ENCODE results near the gene WWP2.
"Not testable (repeated sequence)": the region's sequence is repeated elsewhere in the genome, so short reads cannot be mapped to it uniquely, and the experiment has no call there.

The WWP2 gene

GRCh38 chr16:69951017-69951671 is 189.0 kb downstream of the WWP2 start, which contains the start of gene CLEC18A:
TSS of gene CLEC18A (plus strand) at chr16:69951334. CDS start at chr16:69951367, 33 bp downstream.
- not testable (repeated sequence) for DNase-seq

- not testable (repeated sequence) for DNase-seq
These were observed 189.5 kb downstream of the WWP2 start for GRCh38 chr16:69951672-69952031.

- DNase-seq = not testable (repeated sequence)
These were observed 190.0 kb downstream of the WWP2 start for GRCh38 chr16:69952116-69952515.

- DNase-seq = not testable (repeated sequence)
These were observed 190.6 kb downstream of the WWP2 start for GRCh38 chr16:69952572-69953355.

- DNase-seq = not testable (repeated sequence)
These were observed 192.1 kb downstream of the WWP2 start for GRCh38 chr16:69954241-69954640.

GRCh38 chr16:69963312-69963711 is 201.2 kb downstream of the WWP2 start:
- not testable (repeated sequence) for DNase-seq

GRCh38 chr16:69964960-69965660 is 203.0 kb downstream of the WWP2 start:
- DNase-seq = not testable (repeated sequence)

- not testable (repeated sequence) for DNase-seq
These were observed 203.5 kb downstream of the WWP2 start for GRCh38 chr16:69965661-69966054.

GRCh38 chr16:69967688-69968087 is 205.6 kb downstream of the WWP2 start:
- not testable (repeated sequence) for DNase-seq

- not testable (repeated sequence) for DNase-seq
These were observed 206.0 kb downstream of the WWP2 start for GRCh38 chr16:69968125-69968524.

- DNase-seq = not testable (repeated sequence)
These were observed 207.5 kb downstream of the WWP2 start for GRCh38 chr16:69969657-69970056.

- DNase-seq = not testable (repeated sequence)
These were observed 210.0 kb downstream of the WWP2 start for GRCh38 chr16:69972120-69972519.

- not testable (repeated sequence) for DNase-seq
These were observed 210.8 kb downstream of the WWP2 start for GRCh38 chr16:69972935-69973334.

GRCh38 chr16:69985196-69985595 is 223.1 kb downstream of the WWP2 start:
- not testable (repeated sequence) for DNase-seq

Data from NCI-H2227 treated with DMSO at 0.1 percent for 48 hours (cell line).